ENCODE measurements around the gene GPR39. TPM values are rescaled to one million over a fixed set of nuclear protein-coding genes. Genes with fewer than 3 reads are reported as not detected.
A peak's percentile ranks its signal among the peaks of the same experiment; 100 is the strongest.

GPR39 gene
- total RNA-seq, 2 donors from 2014 or later, result 7.3 to 9.6 TPM

- peaks cover 63% of the 10 kb centered on the region for H3K4me1 ChIP-seq
- H3K27me3 ChIP-seq, result no peaks in the 10 kb centered on the region
- H3K36me3 ChIP-seq (replicated peaks in 1 of 2; ENCODE audit: insufficient read depth in 1 of 2, low read depth in 2 of 2), result no peaks in the 10 kb centered on the region
- ATAC-seq, result no peak
- WGBS, 2 donors, result 74 to 83% methylated on average over 6 of the region's 6 CpGs
- TF ChIP-seq POLR2A (IDR thresholded peaks at IDR 0.05), result no peak
- TF ChIP-seq CTCF (IDR thresholded peaks at IDR 0.05), result no peak
- intact Hi-C loops (cut with DNase I), result no loop called here
- H3K4me3 ChIP-seq, result no peak overlapping the region
- no peak for DNase-seq
- no peak overlapping the region for H3K27ac ChIP-seq
- no peaks in the 10 kb centered on the region for H3K9me3 ChIP-seq
These were observed 3.3 kb downstream of the GPR39 start for GRCh38 chr2:132419941-132420340.

DNA sequence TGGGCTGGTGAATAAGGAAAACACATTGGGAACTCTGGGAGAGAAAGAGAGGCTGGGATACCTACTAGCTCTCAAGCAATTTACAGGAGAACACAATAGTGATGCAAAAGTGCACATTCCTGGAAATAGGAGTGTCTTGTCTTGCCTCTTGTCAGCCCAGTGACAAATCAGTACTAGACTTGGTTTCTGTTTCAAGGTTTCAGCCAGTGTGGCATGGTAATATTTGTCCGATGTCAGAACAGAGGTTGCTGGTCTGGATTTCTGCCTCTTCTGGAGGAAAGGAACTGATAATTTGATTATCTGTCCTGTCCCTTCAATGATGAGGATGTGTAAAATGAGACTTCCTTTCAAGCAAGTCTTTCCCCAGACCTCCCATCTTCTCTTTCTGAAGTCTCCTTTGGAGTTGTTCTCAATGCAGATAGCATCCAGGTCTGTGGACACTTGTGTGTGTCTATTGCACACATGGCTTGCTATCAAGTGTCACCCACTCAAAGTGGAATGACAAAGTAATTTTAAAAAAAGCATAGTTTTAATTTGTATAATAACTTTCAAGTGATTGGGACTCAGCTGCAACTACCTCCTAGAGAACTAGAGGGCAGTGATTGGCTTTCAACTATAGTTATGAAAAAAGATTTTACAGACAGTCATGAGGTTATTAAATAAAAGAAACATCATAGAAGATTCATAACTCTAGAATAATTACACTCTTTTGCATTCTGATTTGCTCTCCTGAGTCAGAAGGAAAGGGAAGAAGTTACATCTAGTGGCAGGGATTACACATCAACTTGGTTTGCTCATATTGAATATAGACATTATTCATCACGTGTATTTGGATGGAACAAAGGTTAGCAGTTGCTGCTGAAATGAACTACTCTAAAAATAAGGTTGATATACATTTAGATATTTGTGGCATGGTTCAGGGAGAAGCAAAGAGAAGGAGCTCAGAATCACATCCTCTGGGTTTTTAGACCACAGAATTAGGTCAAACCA lies 4.5 kb downstream of the GPR39 start:
- intact Hi-C loops (cut with DNase I), result no loop called here
- H3K4me3 ChIP-seq, result no peak overlapping the region

GRCh38 chr2:132422736-132423135 lies 6.1 kb downstream of the GPR39 start:
- H3K4me1 ChIP-seq, result peaks cover 51% of the 10 kb centered on the region
- intact Hi-C loops (cut with DNase I), result no loop called here

More for the DNA sequence above, 4.5 kb downstream of the GPR39 start:
- no peak overlapping the region for H3K27ac ChIP-seq
- no peak for TF ChIP-seq POLR2A (IDR thresholded peaks at IDR 0.05)
- TF ChIP-seq CTCF (IDR thresholded peaks at IDR 0.05), result no peak
- no peaks in the 10 kb centered on the region for H3K27me3 ChIP-seq
- no peaks in the 10 kb centered on the region for H3K36me3 ChIP-seq (replicated peaks in 1 of 2; ENCODE audit: insufficient read depth in 1 of 2, low read depth in 2 of 2)
- ATAC-seq (no peak), DNase-seq (no peak)
- peaks cover 60% of the 10 kb centered on the region for H3K4me1 ChIP-seq
- H3K9me3 ChIP-seq, result no peaks in the 10 kb centered on the region
- 68% methylated on average over 2 of the region's 2 CpGs for WGBS, 2 donors

DNA sequence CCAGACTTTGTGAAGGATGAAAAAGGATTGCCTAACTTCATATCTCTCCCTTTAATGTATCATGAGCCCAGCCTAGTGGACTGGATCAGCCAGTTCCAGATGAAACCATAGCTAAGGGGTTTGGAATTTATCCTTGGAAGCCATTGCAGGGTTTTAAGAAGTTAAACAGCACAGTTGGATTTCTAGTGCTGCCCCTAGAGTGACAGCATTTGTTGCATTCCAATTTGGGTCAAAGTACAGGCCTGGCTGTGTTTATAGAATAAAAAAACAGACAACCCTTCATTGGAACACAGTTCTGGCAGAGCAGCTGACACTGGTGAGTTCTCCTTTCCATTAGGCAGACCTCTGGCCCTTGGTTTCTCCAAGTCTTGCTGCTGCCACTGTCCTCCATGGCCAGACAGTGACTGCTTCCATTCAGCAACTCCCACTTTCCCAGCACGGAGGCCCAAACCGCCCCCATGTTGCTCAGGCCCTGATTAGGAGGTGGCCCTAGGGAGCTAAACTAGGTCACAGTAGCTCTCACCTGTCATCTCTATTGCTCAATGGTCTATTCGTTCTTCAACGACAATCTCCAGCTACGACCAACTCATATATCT lies 8.0 kb downstream of the GPR39 start:
- no peaks in the 10 kb centered on the region for H3K27me3 ChIP-seq
- intact Hi-C loops (cut with DNase I), result no loop called here
- peak in 3 of 4 donors; percentile 31 to 54 (median 37) for DNase-seq
- no peak overlapping the region for H3K4me3 ChIP-seq
- H3K27ac ChIP-seq, result peak overlapping the region; percentile 3 to 67 (median 35)
- peaks cover 32% of the 10 kb centered on the region for H3K4me1 ChIP-seq
- peak; percentile 95 for ATAC-seq
- TF ChIP-seq CTCF (IDR thresholded peaks at IDR 0.05) (peak in 4 of 7 experiments; percentile 29 to 52 (median 32)), POLR2A (IDR thresholded peaks at IDR 0.05) (no peak)
- WGBS, 2 donors, result 24 to 52% methylated on average over 5 of the region's 5 CpGs
- no peaks in the 10 kb centered on the region for H3K9me3 ChIP-seq
- no peaks in the 10 kb centered on the region for H3K36me3 ChIP-seq (replicated peaks in 1 of 2; ENCODE audit: insufficient read depth in 1 of 2, low read depth in 2 of 2)

More at GRCh38 chr2:132422736-132423135, 6.1 kb downstream of the GPR39 start:
- DNase-seq, result no peak
- H3K27ac ChIP-seq, result no peak overlapping the region
- TF ChIP-seq CTCF (IDR thresholded peaks at IDR 0.05), result no peak
- TF ChIP-seq POLR2A (IDR thresholded peaks at IDR 0.05), result no peak
- H3K9me3 ChIP-seq, result no peaks in the 10 kb centered on the region
- 93 to 98% methylated on average over 6 of the region's 6 CpGs for WGBS, 2 donors
- no peak for ATAC-seq
- H3K27me3 ChIP-seq, result no peaks in the 10 kb centered on the region
- no peak overlapping the region for H3K4me3 ChIP-seq
- H3K36me3 ChIP-seq (replicated peaks in 1 of 2; ENCODE audit: insufficient read depth in 1 of 2, low read depth in 2 of 2), result no peaks in the 10 kb centered on the region

Measured in body of pancreas (tissue), 4 donors.